ENCODE results near the gene TRABD2A. TPM values are rescaled to one million over a fixed set of nuclear protein-coding genes. Genes with fewer than 3 reads are reported as not detected.

The TRABD2A gene
- total and polyA plus RNA-seq, 2 experiments from 2014 or later: not detected

GRCh38 chr2:84850471-84850870 is 30.4 kb downstream of the TRABD2A start:
- Histone ChIP-seq H3K27ac (no peak overlapping the region), H3K9me3 (ENCODE audit: low read depth) (no peaks in the 10 kb centered on the region), H3K36me3 (no peaks in the 10 kb centered on the region), H3K4me3 (no peak overlapping the region), H3K27me3 (no peaks in the 10 kb centered on the region), H3K4me1 (ENCODE audit: low read depth) (no peaks in the 10 kb centered on the region)
- no peak for DNase-seq (ENCODE audit: low read depth in 1 of 2, low spot score in 1 of 2)
- no peak for TF ChIP-seq CTCF (IDR thresholded peaks at IDR 0.05; ENCODE audit: low read depth, low read length)

- Histone ChIP-seq H3K27ac (no peak overlapping the region), H3K36me3 (no peaks in the 10 kb centered on the region), H3K4me1 (ENCODE audit: low read depth) (no peaks in the 10 kb centered on the region), H3K9me3 (ENCODE audit: low read depth) (no peaks in the 10 kb centered on the region), H3K4me3 (no peak overlapping the region), H3K27me3 (no peaks in the 10 kb centered on the region)
- no peak for TF ChIP-seq CTCF (IDR thresholded peaks at IDR 0.05; ENCODE audit: low read depth, low read length)
- DNase-seq (ENCODE audit: low read depth in 1 of 2, low spot score in 1 of 2): no peak
Observed at GRCh38 chr2:84849271-84849952, 31.5 kb downstream of the TRABD2A start.

- peak in 1 of 2 donors; percentile 65 for DNase-seq (ENCODE audit: low read depth in 1 of 2, low spot score in 1 of 2)
- H3K4me3 ChIP-seq: no peak overlapping the region
Observed at GRCh38 chr2:84847326-84848050, 33.4 kb downstream of the TRABD2A start.

GRCh38 chr2:84846741-84847142 is 34.1 kb downstream of the TRABD2A start:
- H3K4me1 ChIP-seq (ENCODE audit: low read depth): no peaks in the 10 kb centered on the region
- DNase-seq (ENCODE audit: low read depth in 1 of 2, low spot score in 1 of 2): peak in 1 of 2 donors; percentile 8
- H3K27ac ChIP-seq: no peak overlapping the region

More at GRCh38 chr2:84847326-84848050, 33.4 kb downstream of the TRABD2A start:
- TF ChIP-seq CTCF (IDR thresholded peaks at IDR 0.05; ENCODE audit: low read depth, low read length): no peak
- Histone ChIP-seq H3K27ac (no peak overlapping the region), H3K9me3 (ENCODE audit: low read depth) (no peaks in the 10 kb centered on the region), H3K4me1 (ENCODE audit: low read depth) (no peaks in the 10 kb centered on the region), H3K27me3 (no peaks in the 10 kb centered on the region), H3K36me3 (no peaks in the 10 kb centered on the region)

More at GRCh38 chr2:84846741-84847142, 34.1 kb downstream of the TRABD2A start:
- Histone ChIP-seq H3K4me3 (no peak overlapping the region), H3K9me3 (ENCODE audit: low read depth) (no peaks in the 10 kb centered on the region), H3K27me3 (no peaks in the 10 kb centered on the region), H3K36me3 (no peaks in the 10 kb centered on the region)
- TF ChIP-seq CTCF (IDR thresholded peaks at IDR 0.05; ENCODE audit: low read depth, low read length): no peak
